ENCODE measurements around the gene FOXP1. TPM values are rescaled to one million over a fixed set of nuclear protein-coding genes. Genes with fewer than 3 reads are reported as not detected.
A peak's percentile ranks its signal among the peaks of the same experiment; 100 is the strongest.

FOXP1 gene
- total RNA-seq, 2 experiments from 2014 or later: 108 to 153 TPM

DNA sequence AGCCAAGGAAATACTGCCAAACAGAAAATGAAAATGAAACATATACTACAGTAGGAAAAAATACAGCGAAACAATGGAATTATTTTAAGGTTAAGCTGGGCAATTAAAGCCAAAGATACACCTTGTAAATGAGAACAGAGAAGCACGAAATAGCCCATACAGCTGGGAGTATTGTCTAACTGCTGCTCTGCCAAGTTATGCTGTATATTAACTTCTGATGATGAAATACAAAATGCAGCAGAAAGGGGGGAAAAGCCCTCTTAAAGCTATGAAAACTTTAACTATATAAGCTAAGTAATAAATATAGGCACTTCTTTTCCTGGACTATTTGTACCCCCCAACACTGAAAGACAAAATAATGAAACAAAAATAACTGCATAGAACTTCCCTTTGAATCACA lies 449.0 kb downstream of the FOXP1 start:
- ChIA-PET POLR2A (no interaction called here), CTCF (interaction anchor here (1.1 to 1.6 kb wide), 3 partner anchors 50 to 167 kb away, joined by 3 to 4 read pairs (median 4); no protein-coding TSS in a partner anchor)
- peak overlapping the region; percentile 69 for H3K27ac Mint-ChIP-seq
- intact Hi-C loops (cut with DNase I, micrococcal nuclease): loop anchor here in 1 of 2 experiments (5.0 kb wide), 1 partner anchor 53 kb away; no protein-coding TSS in a partner anchor
- no peaks in the 10 kb centered on the region for H3K27me3 Mint-ChIP-seq
- H3K4me3 Mint-ChIP-seq: no peak overlapping the region
- ATAC-seq (no peak), DNase-seq (no peak)
- peaks cover 70% of the 10 kb centered on the region for H3K4me1 Mint-ChIP-seq
- H3K9me3 Mint-ChIP-seq (ENCODE audit: low read depth): no peaks in the 10 kb centered on the region
- H3K36me3 Mint-ChIP-seq (ENCODE audit: low read depth): peaks cover 10% of the 10 kb centered on the region

DNA sequence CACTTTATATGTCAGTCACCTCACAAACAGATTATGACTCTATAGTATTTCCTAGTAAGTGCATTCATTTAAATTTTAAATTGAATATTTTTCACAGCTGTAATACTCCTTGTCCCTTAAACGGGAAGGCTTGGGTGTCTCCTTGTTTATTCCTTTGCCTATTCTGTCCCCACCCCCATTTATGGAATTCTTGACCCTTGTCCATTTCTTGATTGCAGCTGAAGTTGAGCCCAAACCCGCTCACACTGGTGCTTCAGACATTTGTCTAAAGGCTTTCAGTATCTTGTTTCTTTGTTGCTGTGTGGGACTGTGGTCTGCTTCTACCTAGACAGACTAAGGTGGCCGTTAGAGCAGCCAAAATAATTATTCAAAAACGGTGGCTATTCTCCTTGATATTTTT lies 449.7 kb downstream of the FOXP1 start:
- Mint-ChIP-seq H3K9me3 (ENCODE audit: low read depth) (no peaks in the 10 kb centered on the region), H3K27ac (peak overlapping the region; percentile 82), H3K27me3 (no peaks in the 10 kb centered on the region), H3K4me3 (no peak overlapping the region), H3K4me1 (peaks cover 67% of the 10 kb centered on the region), H3K36me3 (ENCODE audit: low read depth) (peaks cover 13% of the 10 kb centered on the region)
- DNase-seq (no peak), ATAC-seq (no peak)
- POLR2A ChIA-PET: interaction anchor here (0.5 kb wide), 1 partner anchor 26 kb away, joined by 3 read pairs; no protein-coding TSS in a partner anchor
- intact Hi-C loops (cut with DNase I, micrococcal nuclease): loop anchor here in 1 of 2 experiments (5.0 kb wide), 1 partner anchor 53 kb away; no protein-coding TSS in a partner anchor
- CTCF ChIA-PET: interaction anchor here (1.1 kb wide), 1 partner anchor 50 kb away, joined by 4 read pairs; no protein-coding TSS in a partner anchor

DNA sequence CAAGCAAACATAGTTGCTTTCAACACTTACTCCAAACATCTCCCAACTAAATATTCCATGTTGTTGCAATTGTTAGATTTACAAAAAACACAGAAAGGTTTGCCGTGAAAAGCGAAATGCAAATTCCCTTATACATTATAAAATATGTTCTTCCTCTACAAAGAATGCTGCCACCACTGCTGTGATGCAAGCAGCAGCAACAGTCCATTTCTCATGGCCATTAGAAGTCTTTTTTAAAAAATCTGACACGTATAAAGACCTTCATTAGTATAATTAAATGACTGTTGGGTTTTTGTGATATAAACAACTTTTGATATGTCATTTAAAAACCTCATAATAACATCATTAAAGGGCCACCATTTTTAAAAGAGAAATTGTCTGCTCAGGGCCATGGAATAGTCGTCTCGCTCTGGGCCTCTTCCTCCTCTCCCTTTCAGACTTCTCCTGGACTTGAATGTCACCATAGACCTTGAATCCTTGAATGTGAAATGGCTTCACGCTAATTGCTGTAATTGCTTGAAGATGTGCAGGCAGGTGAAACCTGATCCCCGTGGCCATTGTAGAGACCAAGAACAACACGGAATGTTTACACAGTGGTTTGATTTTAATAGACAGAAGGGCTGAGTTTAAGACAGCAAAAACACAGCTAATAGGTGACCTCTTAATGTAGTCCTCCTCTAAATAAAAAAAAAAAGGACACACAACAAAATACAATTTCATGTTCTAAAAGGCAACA lies 450.4 kb downstream of the FOXP1 start:
- Mint-ChIP-seq H3K36me3 (ENCODE audit: low read depth) (peaks cover 13% of the 10 kb centered on the region), H3K4me3 (peak overlapping the region; percentile 26), H3K9me3 (ENCODE audit: low read depth) (no peaks in the 10 kb centered on the region), H3K4me1 (peaks cover 71% of the 10 kb centered on the region), H3K27ac (peak overlapping the region; percentile 82), H3K27me3 (no peaks in the 10 kb centered on the region)
- POLR2A ChIA-PET: interaction anchor here (0.5 kb wide), 1 partner anchor 25 kb away, joined by 3 read pairs; no protein-coding TSS in a partner anchor
- CTCF ChIA-PET: interaction anchor here (0.6 to 1.8 kb wide), 5 partner anchors 7 to 130 kb away, joined by 3 to 7 read pairs (median 4); no protein-coding TSS in a partner anchor
- intact Hi-C loops (cut with DNase I, micrococcal nuclease): loop anchor here in 1 of 2 experiments (5.0 kb wide), 1 partner anchor 54 kb away; no protein-coding TSS in a partner anchor
- DNase-seq: no peak
- no peak for ATAC-seq

DNA sequence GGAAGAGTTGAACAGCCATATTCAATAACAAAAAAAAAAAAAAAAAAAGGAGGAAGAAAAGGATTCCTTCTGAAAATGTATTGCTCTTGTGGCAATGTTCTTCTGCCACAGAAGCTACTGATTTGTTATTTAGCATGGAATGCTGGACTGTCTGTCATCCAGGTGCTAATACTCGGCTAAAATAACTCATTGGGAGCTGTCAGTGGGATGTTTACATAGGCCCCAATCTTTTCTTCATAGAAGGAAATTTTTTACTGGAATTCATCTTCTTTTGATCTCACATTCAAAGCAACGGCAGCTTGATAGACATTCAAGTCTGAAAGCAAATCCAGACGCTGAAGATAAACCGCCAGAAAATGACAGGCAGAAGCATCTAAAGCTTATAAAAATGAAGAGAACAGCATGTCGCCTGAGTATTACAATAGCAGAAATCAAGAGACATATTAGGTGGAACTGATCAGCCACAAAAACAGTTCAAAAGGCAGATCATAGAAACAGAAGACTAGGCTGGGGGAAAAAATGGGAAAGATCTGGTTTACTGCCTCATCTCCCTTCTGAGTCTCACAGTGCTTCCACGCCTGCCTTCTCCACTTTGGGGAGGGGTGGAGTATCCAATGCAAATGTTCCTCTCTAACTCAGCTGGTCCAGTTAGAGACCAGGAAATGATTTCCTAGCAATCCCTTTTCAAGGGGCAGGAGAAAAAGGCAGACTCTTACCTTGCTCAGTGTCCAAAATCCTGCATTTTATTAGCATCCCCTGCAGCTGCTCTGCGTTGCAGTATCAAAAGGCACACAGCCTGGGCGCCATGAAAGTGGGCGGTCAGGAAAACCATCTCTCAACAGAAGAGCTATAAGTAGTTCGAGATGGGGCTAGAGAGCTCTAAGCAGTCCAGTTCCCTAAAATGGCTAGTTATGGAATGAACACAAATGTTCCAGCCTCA lies 451.9 kb downstream of the FOXP1 start:
- no peak for ATAC-seq
- POLR2A ChIA-PET: interaction anchor here (0.6 to 1.1 kb wide), 6 partner anchors 19 to 169 kb away, joined by 3 to 4 read pairs (median 4); no protein-coding TSS in a partner anchor

DNA sequence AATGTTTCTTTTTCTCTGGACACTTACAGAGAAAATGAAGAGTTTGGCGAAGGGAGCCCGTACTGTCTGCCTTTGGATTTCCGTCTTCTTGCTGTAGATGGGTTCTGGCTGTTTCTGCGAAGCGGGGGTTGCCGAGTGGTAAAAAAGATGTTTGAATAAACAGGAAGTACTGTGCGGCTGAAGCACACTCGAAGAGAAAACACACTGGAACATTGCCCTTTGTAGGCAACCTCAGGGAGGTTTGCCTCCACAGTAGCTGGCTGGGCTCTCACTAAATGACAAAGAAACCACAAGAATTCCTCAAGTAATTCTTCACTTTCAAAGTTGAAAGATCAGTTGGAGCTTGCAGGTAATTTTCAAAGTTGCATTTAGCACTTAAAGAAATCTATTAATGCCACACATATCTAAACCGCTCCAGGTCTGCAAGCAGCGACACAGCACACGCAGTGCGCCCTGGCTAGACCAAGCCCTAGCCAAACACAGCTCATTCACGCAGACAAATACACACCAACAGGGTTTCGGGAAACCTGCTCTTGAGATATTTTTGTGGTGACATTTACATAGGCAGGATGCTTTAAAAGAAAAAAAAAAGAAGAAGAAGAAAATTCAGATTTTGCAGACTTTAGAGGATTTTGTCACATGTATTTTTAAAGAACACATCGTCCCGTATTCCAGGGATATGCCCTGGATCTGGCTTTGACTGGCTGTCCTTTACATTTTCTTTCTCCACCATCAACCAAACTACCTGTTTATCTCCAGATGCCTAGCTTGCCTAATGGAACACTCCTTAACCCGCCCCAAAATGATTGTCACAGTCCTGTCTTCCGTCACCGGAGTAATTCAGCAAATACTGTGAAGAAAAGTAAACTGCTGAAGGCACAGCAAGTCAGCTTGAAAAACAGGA lies 452.8 kb downstream of the FOXP1 start:
- intact Hi-C loops (cut with DNase I, micrococcal nuclease): loop anchor here (1.0 to 5.0 kb wide), 8 partner anchors 14 to 453 kb away; partner anchors contain the start of gene FOXP1 (in 1 of the 2)
- Mint-ChIP-seq H3K4me3 (peak overlapping the region; percentile 90), H3K4me1 (peaks cover 71% of the 10 kb centered on the region), H3K27ac (peak overlapping the region; percentile 99), H3K9me3 (ENCODE audit: low read depth) (no peaks in the 10 kb centered on the region), H3K27me3 (no peaks in the 10 kb centered on the region), H3K36me3 (ENCODE audit: low read depth) (peaks cover 16% of the 10 kb centered on the region)
- ChIA-PET CTCF (interaction anchor here (0.6 to 1.9 kb wide), 13 partner anchors 10 to 459 kb away, joined by 3 to 5 read pairs (median 4); no protein-coding TSS in a partner anchor), POLR2A (interaction anchor here (0.5 to 1.1 kb wide), 6 partner anchors 9 to 170 kb away, joined by 3 to 4 read pairs (median 4); no protein-coding TSS in a partner anchor)
- ATAC-seq (peak; percentile 61), DNase-seq (peak; percentile 82)

More for the DNA sequence above, 451.9 kb downstream of the FOXP1 start:
- H3K36me3 Mint-ChIP-seq (ENCODE audit: low read depth): peaks cover 13% of the 10 kb centered on the region
- H3K27ac Mint-ChIP-seq: peak overlapping the region; percentile 99
- intact Hi-C loops (cut with DNase I, micrococcal nuclease): loop anchor here (2.0 to 5.0 kb wide), 4 partner anchors 13 to 173 kb away; no protein-coding TSS in a partner anchor
- CTCF ChIA-PET: interaction anchor here (0.6 to 1.9 kb wide), 14 partner anchors 8 to 458 kb away, joined by 3 to 7 read pairs (median 4); no protein-coding TSS in a partner anchor
- H3K4me3 Mint-ChIP-seq: peak overlapping the region; percentile 90
- H3K27me3 Mint-ChIP-seq: no peaks in the 10 kb centered on the region
- H3K4me1 Mint-ChIP-seq: peaks cover 73% of the 10 kb centered on the region
- no peaks in the 10 kb centered on the region for H3K9me3 Mint-ChIP-seq (ENCODE audit: low read depth)
- no peak for DNase-seq

DNA sequence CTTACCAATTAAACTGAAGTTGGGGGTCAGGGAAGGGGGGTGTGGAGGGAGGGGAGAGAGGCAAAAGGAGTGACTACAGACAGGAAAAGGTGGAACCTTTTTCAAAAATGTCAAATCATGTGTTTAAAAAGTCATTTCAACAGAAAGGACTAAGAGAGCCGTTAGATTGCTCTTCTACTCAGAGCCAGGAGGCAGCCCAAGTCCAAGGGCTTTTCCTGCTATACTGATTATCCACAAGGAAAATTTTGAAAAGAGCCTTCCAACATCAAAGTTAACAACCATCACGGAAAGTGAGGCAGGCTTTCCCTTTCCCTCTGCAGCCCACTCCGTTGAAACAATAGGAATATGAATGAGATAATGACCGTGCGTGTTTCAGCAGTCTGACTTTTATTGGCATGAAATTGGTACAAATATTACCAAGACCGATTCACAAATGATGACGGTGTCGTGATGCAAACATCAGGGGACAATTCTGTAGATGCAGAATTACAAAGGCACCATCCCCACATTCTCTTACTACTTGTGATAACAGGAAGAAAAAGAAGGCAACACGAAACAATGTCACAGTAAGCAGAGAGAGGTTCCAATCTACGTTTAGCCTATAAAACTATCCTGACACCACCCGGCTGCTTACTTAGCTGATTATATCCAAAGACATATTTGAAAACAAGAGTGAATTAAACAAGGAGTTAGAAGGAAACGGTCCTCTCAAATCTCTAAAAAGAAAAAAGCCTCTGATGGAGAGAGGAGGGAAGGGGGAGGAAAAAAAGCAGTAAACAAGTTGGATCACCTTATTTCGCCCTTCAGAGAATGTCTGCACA lies 453.7 kb downstream of the FOXP1 start:
- DNase-seq: peak; percentile 49
- POLR2A ChIA-PET: interaction anchor here (0.5 to 1.1 kb wide), 5 partner anchors 8 to 542 kb away, joined by 3 to 10 read pairs (median 4); no protein-coding TSS in a partner anchor
- peak; percentile 5 for ATAC-seq
- CTCF ChIA-PET: interaction anchor here (1.1 to 1.9 kb wide), 3 partner anchors 63 to 456 kb away, joined by 3 to 4 read pairs (median 3); no protein-coding TSS in a partner anchor
- H3K36me3 Mint-ChIP-seq (ENCODE audit: low read depth): peaks cover 23% of the 10 kb centered on the region
- H3K27ac Mint-ChIP-seq: peak overlapping the region; percentile 99
- peak overlapping the region; percentile 90 for H3K4me3 Mint-ChIP-seq
- no peaks in the 10 kb centered on the region for H3K27me3 Mint-ChIP-seq
- peaks cover 73% of the 10 kb centered on the region for H3K4me1 Mint-ChIP-seq
- intact Hi-C loops (cut with DNase I, micrococcal nuclease): loop anchor here (1.0 to 5.0 kb wide), 13 partner anchors 15 to 454 kb away; partner anchors contain the start of gene FOXP1 (in 1 of the 2)
- H3K9me3 Mint-ChIP-seq (ENCODE audit: low read depth): no peaks in the 10 kb centered on the region

DNA sequence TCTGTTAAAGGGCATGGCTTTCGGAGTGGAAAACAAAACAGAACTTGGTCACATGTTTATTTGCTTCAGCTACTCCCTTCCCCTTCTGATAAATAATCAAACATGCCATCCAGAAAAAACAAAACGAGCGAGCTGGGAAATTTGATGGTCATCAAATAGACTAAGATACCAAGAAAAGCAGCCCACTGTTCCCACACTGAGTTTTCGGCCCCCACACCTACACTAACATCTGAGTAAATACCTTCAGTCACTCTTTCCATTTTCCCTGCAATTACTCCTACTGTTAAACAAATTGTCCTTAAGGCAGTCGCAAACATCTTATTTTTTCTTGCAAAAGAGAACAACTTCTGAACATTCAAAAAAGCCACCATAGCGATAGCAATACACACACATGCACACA lies 454.6 kb downstream of the FOXP1 start:
- Mint-ChIP-seq H3K9me3 (ENCODE audit: low read depth) (no peaks in the 10 kb centered on the region), H3K36me3 (ENCODE audit: low read depth) (peaks cover 25% of the 10 kb centered on the region), H3K4me3 (peak overlapping the region; percentile 90), H3K27ac (peak overlapping the region; percentile 99), H3K27me3 (no peaks in the 10 kb centered on the region), H3K4me1 (peaks cover 71% of the 10 kb centered on the region)
- peak; percentile 46 for DNase-seq
- no peak for ATAC-seq
- intact Hi-C loops (cut with DNase I, micrococcal nuclease): loop anchor here (1.0 to 5.0 kb wide), 5 partner anchors 60 to 455 kb away; no protein-coding TSS in a partner anchor
- CTCF ChIA-PET: interaction anchor here (1.0 kb wide), 1 partner anchor 42 kb away, joined by 3 read pairs; no protein-coding TSS in a partner anchor
- POLR2A ChIA-PET: interaction anchor here (0.6 to 0.7 kb wide), 2 partner anchors 78 to 355 kb away, joined by 3 to 4 read pairs; no protein-coding TSS in a partner anchor

DNA sequence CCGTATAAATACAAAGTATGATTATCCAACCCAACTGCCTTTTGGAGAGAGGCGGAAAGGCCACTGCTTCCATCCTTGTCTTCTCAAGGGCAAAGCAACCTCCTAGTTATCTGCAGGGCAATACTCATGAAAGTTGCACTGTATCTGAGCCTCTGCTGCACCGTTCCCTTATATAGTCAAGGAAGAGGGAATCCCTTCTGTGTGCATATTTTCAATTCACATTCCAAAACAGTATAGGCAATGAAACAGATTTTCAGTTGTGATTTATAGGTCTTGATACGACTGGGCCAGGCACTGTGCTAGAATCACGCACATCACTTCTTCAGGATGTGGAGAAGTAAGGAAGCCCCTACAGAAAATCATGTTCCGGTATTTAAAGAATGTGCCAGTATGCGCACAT lies 455.7 kb downstream of the FOXP1 start:
- Mint-ChIP-seq H3K27me3 (no peaks in the 10 kb centered on the region), H3K36me3 (ENCODE audit: low read depth) (peaks cover 27% of the 10 kb centered on the region), H3K9me3 (ENCODE audit: low read depth) (no peaks in the 10 kb centered on the region), H3K4me1 (peaks cover 70% of the 10 kb centered on the region), H3K27ac (peak overlapping the region; percentile 99), H3K4me3 (peak overlapping the region; percentile 90)
- ATAC-seq: no peak
- ChIA-PET CTCF (interaction anchor here (0.6 to 1.5 kb wide), 2 partner anchors 59 to 110 kb away, joined by 3 to 4 read pairs; no protein-coding TSS in a partner anchor), POLR2A (no interaction called here)
- DNase-seq: no peak
- intact Hi-C loops (cut with DNase I, micrococcal nuclease): loop anchor here (1.0 to 5.0 kb wide), 9 partner anchors 41 to 364 kb away; no protein-coding TSS in a partner anchor

Measured in activated CD4-positive, alpha-beta T cell treated with anti-CD3 and anti-CD28 coated beads for 36 hours (primary cell).